ENCODE measurements around the gene PPM1N. TPM values are rescaled to one million over a fixed set of nuclear protein-coding genes. Genes with fewer than 3 reads are reported as not detected.

The PPM1N gene
- total RNA-seq, 3 donors from 2014 or later (not counting 1 experiment from before 2014, with no cell fraction given): 5.1 to 8.3 (median 6.8) TPM

DNA sequence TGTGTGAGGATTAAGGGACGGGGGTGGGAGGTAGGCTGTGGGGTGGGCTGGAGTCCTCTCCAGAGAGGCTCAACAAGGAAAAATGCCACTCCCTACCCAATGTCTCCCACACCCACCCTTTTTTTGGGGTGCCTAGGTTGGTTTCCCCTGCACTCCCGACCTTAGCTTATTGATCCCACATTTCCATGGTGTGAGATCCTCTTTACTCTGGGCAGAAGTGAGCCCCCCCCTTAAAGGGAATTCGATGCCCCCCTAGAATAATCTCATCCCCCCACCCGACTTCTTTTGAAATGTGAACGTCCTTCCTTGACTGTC is 24.9 kb upstream of the PPM1N start:
- Mint-ChIP-seq H3K36me3 (no peaks in the 10 kb centered on the region), H3K9me3 (no peaks in the 10 kb centered on the region), H3K4me1 (peaks cover 54 to 92% of the 10 kb centered on the region in 2 donors), H3K27ac (peak overlapping the region; percentile 87 to 99), H3K4me3 (peak overlapping the region; percentile 45), H3K27me3 (ENCODE audit: low read depth in 2 of 2) (peaks cover 8 to 28% of the 10 kb centered on the region in 2 donors)
- DNase-seq (peak; percentile 33 to 59), ATAC-seq (no peak)
- peaks cover 56% of the 10 kb centered on the region for H3K4me1 ChIP-seq (ENCODE audit: control insufficient read depth, insufficient read depth, low read length)
- 48% methylated on average over 3 of the region's 5 CpGs for WGBS (ENCODE audit: insufficient coverage)
- H3K36me3 ChIP-seq (ENCODE audit: control insufficient read depth, insufficient read depth, low read length): no peaks in the 10 kb centered on the region
- no peak overlapping the region for H3K4me3 ChIP-seq (ENCODE audit: low read length)
- no peak overlapping the region for H3K27ac ChIP-seq (ENCODE audit: low read length)
- intact Hi-C loops (cut with micrococcal nuclease): no loop called here
- H3K27me3 ChIP-seq (ENCODE audit: control insufficient read depth, insufficient read depth, low read length): peaks cover 6% of the 10 kb centered on the region
- TF ChIP-seq, protein P1, sequence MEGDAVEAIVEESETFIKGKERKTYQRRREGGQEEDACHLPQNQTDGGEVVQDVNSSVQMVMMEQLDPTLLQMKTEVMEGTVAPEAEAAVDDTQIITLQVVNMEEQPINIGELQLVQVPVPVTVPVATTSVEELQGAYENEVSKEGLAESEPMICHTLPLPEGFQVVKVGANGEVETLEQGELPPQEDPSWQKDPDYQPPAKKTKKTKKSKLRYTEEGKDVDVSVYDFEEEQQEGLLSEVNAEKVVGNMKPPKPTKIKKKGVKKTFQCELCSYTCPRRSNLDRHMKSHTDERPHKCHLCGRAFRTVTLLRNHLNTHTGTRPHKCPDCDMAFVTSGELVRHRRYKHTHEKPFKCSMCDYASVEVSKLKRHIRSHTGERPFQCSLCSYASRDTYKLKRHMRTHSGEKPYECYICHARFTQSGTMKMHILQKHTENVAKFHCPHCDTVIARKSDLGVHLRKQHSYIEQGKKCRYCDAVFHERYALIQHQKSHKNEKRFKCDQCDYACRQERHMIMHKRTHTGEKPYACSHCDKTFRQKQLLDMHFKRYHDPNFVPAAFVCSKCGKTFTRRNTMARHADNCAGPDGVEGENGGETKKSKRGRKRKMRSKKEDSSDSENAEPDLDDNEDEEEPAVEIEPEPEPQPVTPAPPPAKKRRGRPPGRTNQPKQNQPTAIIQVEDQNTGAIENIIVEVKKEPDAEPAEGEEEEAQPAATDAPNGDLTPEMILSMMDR (IDR thresholded peaks at IDR 0.05): no peak
- H3K9me3 ChIP-seq (ENCODE audit: control insufficient read depth, insufficient read depth, low read length): no peaks in the 10 kb centered on the region

DNA sequence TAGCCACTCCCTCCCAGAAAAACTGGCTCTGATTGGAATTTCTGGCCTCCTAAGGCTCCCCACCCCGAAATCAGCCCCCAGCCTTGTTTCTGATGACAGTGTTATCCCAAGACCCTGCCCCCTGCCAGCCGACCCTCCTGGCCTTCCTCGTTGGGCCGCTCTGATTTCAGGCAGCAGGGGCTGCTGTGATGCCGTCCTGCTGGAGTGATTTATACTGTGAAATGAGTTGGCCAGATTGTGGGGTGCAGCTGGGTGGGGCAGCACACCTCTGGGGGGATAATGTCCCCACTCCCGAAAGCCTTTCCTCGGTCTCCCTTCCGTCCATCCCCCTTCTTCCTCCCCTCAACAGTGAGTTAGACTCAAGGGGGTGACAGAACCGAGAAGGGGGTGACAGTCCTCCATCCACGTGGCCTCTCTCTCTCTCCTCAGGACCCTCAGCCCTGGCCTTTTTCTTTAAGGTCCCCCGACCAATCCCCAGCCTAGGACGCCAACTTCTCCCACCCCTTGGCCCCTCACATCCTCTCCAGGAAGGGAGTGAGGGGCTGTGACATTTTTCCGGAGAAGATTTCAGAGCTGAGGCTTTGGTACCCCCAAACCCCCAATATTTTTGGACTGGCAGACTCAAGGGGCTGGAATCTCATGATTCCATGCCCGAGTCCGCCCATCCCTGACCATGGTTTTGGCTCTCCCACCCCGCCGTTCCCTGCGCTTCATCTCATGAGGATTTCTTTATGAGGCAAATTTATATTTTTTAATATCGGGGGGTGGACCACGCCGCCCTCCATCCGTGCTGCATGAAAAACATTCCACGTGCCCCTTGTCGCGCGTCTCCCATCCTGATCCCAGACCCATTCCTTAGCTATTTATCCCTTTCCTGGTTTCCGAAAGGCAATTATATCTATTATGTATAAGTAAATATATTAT is 24.3 kb upstream of the PPM1N start:
- WGBS (ENCODE audit: insufficient coverage): 65% methylated on average over 21 of the region's 27 CpGs
- intact Hi-C loops (cut with micrococcal nuclease): no loop called here

DNA sequence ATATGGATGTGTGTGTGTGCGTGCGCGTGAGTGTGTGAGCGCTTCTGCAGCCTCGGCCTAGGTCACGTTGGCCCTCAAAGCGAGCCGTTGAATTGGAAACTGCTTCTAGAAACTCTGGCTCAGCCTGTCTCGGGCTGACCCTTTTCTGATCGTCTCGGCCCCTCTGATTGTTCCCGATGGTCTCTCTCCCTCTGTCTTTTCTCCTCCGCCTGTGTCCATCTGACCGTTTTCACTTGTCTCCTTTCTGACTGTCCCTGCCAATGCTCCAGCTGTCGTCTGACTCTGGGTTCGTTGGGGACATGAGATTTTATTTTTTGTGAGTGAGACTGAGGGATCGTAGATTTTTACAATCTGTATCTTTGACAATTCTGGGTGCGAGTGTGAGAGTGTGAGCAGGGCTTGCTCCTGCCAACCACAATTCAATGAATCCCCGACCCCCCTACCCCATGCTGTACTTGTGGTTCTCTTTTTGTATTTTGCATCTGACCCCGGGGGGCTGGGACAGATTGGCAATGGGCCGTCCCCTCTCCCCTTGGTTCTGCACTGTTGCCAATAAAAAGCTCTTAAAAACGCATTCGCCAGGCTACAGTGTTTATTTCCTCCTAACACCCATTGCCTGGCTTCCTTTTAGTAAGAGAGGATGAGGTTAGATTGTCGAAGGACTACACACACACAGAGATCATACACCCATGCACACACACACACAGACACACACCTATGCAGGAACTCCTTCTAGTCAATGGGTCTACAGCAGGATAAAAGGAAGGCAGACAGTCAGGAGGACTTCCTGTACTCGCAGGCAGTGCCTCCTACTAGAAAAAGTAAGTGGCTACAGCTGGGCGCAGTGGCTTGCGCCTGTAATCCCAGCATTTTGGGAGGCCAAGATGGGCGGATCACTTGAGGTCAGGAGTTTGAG is 23.4 kb upstream of the PPM1N start:
- ATAC-seq (peak in 2 of 3 donors; percentile 2 to 3), DNase-seq (peak; percentile 51 to 63)
- no peaks in the 10 kb centered on the region for H3K36me3 Mint-ChIP-seq
- Histone ChIP-seq H3K27me3 (ENCODE audit: control insufficient read depth, insufficient read depth, low read length) (peaks cover 6% of the 10 kb centered on the region), H3K9me3 (ENCODE audit: control insufficient read depth, insufficient read depth, low read length) (no peaks in the 10 kb centered on the region), H3K4me1 (ENCODE audit: control insufficient read depth, insufficient read depth, low read length) (peaks cover 48% of the 10 kb centered on the region), H3K27ac (ENCODE audit: low read length) (no peak overlapping the region), H3K4me3 (ENCODE audit: low read length) (no peak overlapping the region), H3K36me3 (ENCODE audit: control insufficient read depth, insufficient read depth, low read length) (no peaks in the 10 kb centered on the region)
- intact Hi-C loops (cut with micrococcal nuclease): no loop called here
- 82% methylated on average over 24 of the region's 28 CpGs for WGBS (ENCODE audit: insufficient coverage)
- H3K4me1 Mint-ChIP-seq: peaks cover 51 to 89% of the 10 kb centered on the region in 2 donors
- TF ChIP-seq, protein P1 (IDR thresholded peaks at IDR 0.05): no peak
- H3K4me3 Mint-ChIP-seq: peak overlapping the region; percentile 85
- peaks cover 8 to 28% of the 10 kb centered on the region in 2 donors for H3K27me3 Mint-ChIP-seq (ENCODE audit: low read depth in 2 of 2)
- H3K9me3 Mint-ChIP-seq: no peaks in the 10 kb centered on the region
- peak overlapping the region; percentile 87 to 99 for H3K27ac Mint-ChIP-seq

More for the DNA sequence above, 24.3 kb upstream of the PPM1N start:
- Mint-ChIP-seq H3K9me3 (no peaks in the 10 kb centered on the region), H3K4me3 (peak overlapping the region; percentile 61), H3K27ac (peak overlapping the region; percentile 87 to 99), H3K27me3 (ENCODE audit: low read depth in 2 of 2) (peaks cover 8 to 28% of the 10 kb centered on the region in 2 donors), H3K36me3 (no peaks in the 10 kb centered on the region), H3K4me1 (peaks cover 56 to 92% of the 10 kb centered on the region in 2 donors)
- H3K36me3 ChIP-seq (ENCODE audit: control insufficient read depth, insufficient read depth, low read length): no peaks in the 10 kb centered on the region
- TF ChIP-seq, protein P1 (IDR thresholded peaks at IDR 0.05): no peak
- H3K4me1 ChIP-seq (ENCODE audit: control insufficient read depth, insufficient read depth, low read length): peaks cover 54% of the 10 kb centered on the region
- no peak overlapping the region for H3K4me3 ChIP-seq (ENCODE audit: low read length)
- ATAC-seq (no peak), DNase-seq (peak; percentile 49 to 63)
- H3K27me3 ChIP-seq (ENCODE audit: control insufficient read depth, insufficient read depth, low read length): peaks cover 6% of the 10 kb centered on the region
- H3K9me3 ChIP-seq (ENCODE audit: control insufficient read depth, insufficient read depth, low read length): no peaks in the 10 kb centered on the region
- no peak overlapping the region for H3K27ac ChIP-seq (ENCODE audit: low read length)
